ENCODE data around the gene EPB41L4B. TPM values are rescaled to one million over a fixed set of nuclear protein-coding genes. Genes with fewer than 3 reads are reported as not detected.
A peak's percentile ranks its signal among the peaks of the same experiment; 100 is the strongest.

EPB41L4B gene
- total RNA-seq, 1 donor from 2014 or later: 19.3 TPM

DNA sequence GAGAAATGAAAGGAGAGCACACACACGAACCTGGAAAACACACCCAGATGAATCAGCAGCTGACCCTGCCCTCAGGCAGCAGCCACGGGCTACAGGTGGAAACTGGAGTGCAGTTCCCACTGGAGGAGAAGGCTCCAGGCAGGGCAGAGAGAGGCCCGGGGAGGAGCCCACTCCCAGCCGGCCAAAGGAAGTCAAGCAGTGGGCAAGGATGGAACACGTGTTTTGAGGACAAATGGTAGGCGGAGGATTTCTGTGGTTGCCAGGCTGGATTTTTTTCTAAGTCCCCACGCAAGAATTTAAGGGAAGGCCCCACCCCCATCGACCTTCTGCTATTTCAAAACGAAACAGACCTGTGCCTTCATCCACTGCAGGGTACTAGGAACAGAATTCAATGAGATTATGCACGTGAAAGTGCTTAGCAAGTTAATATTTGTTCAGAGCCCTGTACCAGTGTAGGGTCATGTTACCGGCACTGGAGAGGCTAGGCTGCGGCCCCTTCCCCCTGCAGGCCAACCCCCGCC is 6.8 kb downstream of the EPB41L4B start:
- DNase-seq (ENCODE audit: extremely low spot score, unreplicated experiment): no peak
- Mint-ChIP-seq H3K9me3 (ENCODE audit: unreplicated experiment) (no peaks in the 10 kb centered on the region), H3K27ac (ENCODE audit: unreplicated experiment) (no peak overlapping the region), H3K36me3 (ENCODE audit: unreplicated experiment) (no peaks in the 10 kb centered on the region), H3K4me1 (ENCODE audit: unreplicated experiment) (peaks cover 87% of the 10 kb centered on the region), H3K27me3 (ENCODE audit: unreplicated experiment) (no peaks in the 10 kb centered on the region), H3K4me3 (ENCODE audit: unreplicated experiment) (no peak overlapping the region)
- TF ChIP-seq, protein P1, sequence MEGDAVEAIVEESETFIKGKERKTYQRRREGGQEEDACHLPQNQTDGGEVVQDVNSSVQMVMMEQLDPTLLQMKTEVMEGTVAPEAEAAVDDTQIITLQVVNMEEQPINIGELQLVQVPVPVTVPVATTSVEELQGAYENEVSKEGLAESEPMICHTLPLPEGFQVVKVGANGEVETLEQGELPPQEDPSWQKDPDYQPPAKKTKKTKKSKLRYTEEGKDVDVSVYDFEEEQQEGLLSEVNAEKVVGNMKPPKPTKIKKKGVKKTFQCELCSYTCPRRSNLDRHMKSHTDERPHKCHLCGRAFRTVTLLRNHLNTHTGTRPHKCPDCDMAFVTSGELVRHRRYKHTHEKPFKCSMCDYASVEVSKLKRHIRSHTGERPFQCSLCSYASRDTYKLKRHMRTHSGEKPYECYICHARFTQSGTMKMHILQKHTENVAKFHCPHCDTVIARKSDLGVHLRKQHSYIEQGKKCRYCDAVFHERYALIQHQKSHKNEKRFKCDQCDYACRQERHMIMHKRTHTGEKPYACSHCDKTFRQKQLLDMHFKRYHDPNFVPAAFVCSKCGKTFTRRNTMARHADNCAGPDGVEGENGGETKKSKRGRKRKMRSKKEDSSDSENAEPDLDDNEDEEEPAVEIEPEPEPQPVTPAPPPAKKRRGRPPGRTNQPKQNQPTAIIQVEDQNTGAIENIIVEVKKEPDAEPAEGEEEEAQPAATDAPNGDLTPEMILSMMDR (IDR thresholded peaks at IDR 0.05): no peak

DNA sequence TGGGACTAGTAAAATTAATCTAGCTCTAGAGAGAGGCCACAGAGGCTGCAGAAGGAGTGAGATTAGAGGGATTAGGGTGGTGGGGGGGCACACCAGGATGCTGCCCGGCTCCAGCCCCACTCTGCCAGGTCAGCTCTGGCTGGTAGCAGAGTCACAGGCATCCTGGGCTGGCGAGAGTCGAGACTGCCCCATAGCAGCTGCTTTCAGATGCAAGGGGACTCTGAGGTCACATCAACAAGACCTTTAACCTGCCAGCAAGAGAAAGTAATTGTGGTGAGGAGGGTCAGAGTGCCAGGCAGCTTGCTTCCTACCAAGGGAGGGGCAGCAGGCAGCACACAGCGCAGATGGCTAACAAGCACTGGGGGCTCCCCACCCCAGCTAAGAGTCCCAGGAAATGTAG is 7.5 kb downstream of the EPB41L4B start:
- TF ChIP-seq, protein P1 (IDR thresholded peaks at IDR 0.05): no peak
- Mint-ChIP-seq H3K4me1 (ENCODE audit: unreplicated experiment) (peaks cover 83% of the 10 kb centered on the region), H3K27me3 (ENCODE audit: unreplicated experiment) (no peaks in the 10 kb centered on the region), H3K36me3 (ENCODE audit: unreplicated experiment) (no peaks in the 10 kb centered on the region), H3K27ac (ENCODE audit: unreplicated experiment) (peak overlapping the region; percentile 76), H3K4me3 (ENCODE audit: unreplicated experiment) (no peak overlapping the region), H3K9me3 (ENCODE audit: unreplicated experiment) (no peaks in the 10 kb centered on the region)
- DNase-seq (ENCODE audit: extremely low spot score, unreplicated experiment): no peak

DNA sequence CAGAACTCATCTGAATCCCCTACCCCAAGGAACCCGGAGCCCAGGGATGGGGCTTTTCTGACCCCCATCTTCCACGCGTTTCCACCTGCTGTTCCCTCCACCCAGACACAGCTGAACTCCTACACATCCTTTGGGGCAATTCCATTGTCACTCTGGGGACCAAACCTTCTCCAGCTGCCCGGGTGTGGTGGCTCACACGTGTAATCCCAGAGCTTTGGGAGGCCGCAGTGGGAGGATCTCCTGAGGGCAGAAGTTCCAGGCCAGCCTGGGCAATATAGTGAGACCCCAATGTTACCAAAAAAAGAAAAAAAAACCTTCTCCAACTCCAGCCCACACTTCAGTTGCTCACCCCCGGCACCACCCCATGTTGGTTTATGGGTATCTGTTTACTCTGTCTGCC is 8.1 kb downstream of the EPB41L4B start:
- TF ChIP-seq, protein P1 (IDR thresholded peaks at IDR 0.05): no peak
- H3K27me3 Mint-ChIP-seq (ENCODE audit: unreplicated experiment): no peaks in the 10 kb centered on the region
- no peak overlapping the region for H3K4me3 Mint-ChIP-seq (ENCODE audit: unreplicated experiment)
- H3K36me3 Mint-ChIP-seq (ENCODE audit: unreplicated experiment): no peaks in the 10 kb centered on the region
- peaks cover 82% of the 10 kb centered on the region for H3K4me1 Mint-ChIP-seq (ENCODE audit: unreplicated experiment)
- peak overlapping the region; percentile 76 for H3K27ac Mint-ChIP-seq (ENCODE audit: unreplicated experiment)
- no peak for DNase-seq (ENCODE audit: extremely low spot score, unreplicated experiment)
- no peaks in the 10 kb centered on the region for H3K9me3 Mint-ChIP-seq (ENCODE audit: unreplicated experiment)

DNA sequence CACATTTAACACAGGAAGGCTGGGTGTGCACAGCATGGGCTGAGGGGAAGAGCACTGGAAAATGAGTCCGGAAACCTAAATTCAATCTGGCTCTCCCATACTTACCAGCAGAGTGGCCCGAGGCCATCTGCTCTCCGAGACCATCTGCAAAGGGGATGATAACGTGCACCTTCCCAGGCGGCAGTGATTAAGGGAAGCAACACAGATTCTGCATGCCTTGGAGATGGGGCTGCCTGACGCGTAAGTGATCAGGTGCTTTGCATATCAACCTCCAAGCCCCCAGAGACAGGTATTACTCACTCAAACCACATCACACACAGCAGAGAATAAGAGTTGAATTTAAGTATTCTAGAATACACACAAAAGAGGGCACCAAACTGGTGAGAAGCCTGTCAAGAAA is 9.1 kb downstream of the EPB41L4B start:
- H3K9me3 Mint-ChIP-seq (ENCODE audit: unreplicated experiment): no peaks in the 10 kb centered on the region
- no peak for DNase-seq (ENCODE audit: extremely low spot score, unreplicated experiment)
- TF ChIP-seq, protein P1 (IDR thresholded peaks at IDR 0.05): no peak
- H3K27me3 Mint-ChIP-seq (ENCODE audit: unreplicated experiment): no peaks in the 10 kb centered on the region
- H3K27ac Mint-ChIP-seq (ENCODE audit: unreplicated experiment): peak overlapping the region; percentile 76
- H3K4me1 Mint-ChIP-seq (ENCODE audit: unreplicated experiment): peaks cover 86% of the 10 kb centered on the region
- H3K36me3 Mint-ChIP-seq (ENCODE audit: unreplicated experiment): no peaks in the 10 kb centered on the region
- H3K4me3 Mint-ChIP-seq (ENCODE audit: unreplicated experiment): peak overlapping the region; percentile 38

DNA sequence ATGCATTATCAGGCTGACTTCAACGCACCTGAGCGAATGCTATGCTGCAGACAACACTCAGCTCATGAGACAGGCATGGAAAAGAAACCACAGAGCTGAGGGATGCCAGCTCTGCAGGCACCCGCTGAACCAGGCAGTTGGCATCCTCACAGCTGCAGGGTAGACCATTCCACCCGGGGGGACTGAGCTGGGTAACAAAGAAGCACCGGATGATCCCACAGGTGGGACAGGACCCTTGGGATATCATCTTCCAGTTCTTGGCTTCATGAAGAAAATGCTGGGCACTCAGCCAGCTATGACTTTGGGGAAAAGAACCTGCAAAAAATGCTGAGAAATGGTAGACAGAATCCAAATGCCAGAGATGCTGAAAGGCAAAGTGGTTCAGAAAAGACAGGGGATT is 9.6 kb downstream of the EPB41L4B start:
- H3K27me3 Mint-ChIP-seq (ENCODE audit: unreplicated experiment): no peaks in the 10 kb centered on the region
- H3K4me3 Mint-ChIP-seq (ENCODE audit: unreplicated experiment): peak overlapping the region; percentile 38
- no peaks in the 10 kb centered on the region for H3K9me3 Mint-ChIP-seq (ENCODE audit: unreplicated experiment)
- H3K4me1 Mint-ChIP-seq (ENCODE audit: unreplicated experiment): peaks cover 83% of the 10 kb centered on the region
- H3K36me3 Mint-ChIP-seq (ENCODE audit: unreplicated experiment): no peaks in the 10 kb centered on the region
- DNase-seq (ENCODE audit: extremely low spot score, unreplicated experiment): no peak
- peak overlapping the region; percentile 76 for H3K27ac Mint-ChIP-seq (ENCODE audit: unreplicated experiment)
- TF ChIP-seq, protein P1 (IDR thresholded peaks at IDR 0.05): no peak
